ENCODE results near the gene TMEM179B. TPM values are rescaled to one million over a fixed set of nuclear protein-coding genes. Genes with fewer than 3 reads are reported as not detected.
A peak's percentile ranks its signal among the peaks of the same experiment; 100 is the strongest.

The TMEM179B gene
- total and polyA plus RNA-seq, 2 of the 13 experiments (the other 11 are each of a cell fraction or from before 2014, with no cell fraction given): 24.8 to 25.7 TPM

- TF ChIP-seq PATZ1 (CRISPR knock-in tag; IDR thresholded peaks at IDR 0.05) (no peak), ZMYM2 (CRISPR knock-in tag; IDR thresholded peaks at IDR 0.05) (peak; percentile 81; the same call in 1 of the 2 replicates), ZBTB44 (CRISPR knock-in tag; IDR thresholded peaks at IDR 0.05) (no peak), TRIM22 (IDR thresholded peaks at IDR 0.05) (no peak), UBTF (CRISPR knock-in tag; IDR thresholded peaks at IDR 0.05) (peak; percentile 86), FOXA3 (CRISPR knock-in tag; IDR thresholded peaks at IDR 0.05) (0 out of 2 replicates have a peak, but pooled peaks have one; percentile 16), IKZF1 (IDR thresholded peaks at IDR 0.05) (no peak), TAF15 (IDR thresholded peaks at IDR 0.05; ENCODE audit: low read depth, low read length, poor library complexity, severe bottlenecking) (no peak), ZNF674 (CRISPR knock-in tag; IDR thresholded peaks at IDR 0.05; ENCODE audit: low read depth) (no peak), ZNF275 (CRISPR knock-in tag; IDR thresholded peaks at IDR 0.05; ENCODE audit: borderline replicate concordance) (no peak), FOXA1 (IDR thresholded peaks at IDR 0.05) (no peak), FOXA1 (CRISPR knock-in tag; IDR thresholded peaks at IDR 0.05) (no peak), PITX1 (CRISPR knock-in tag; IDR thresholded peaks at IDR 0.05) (peak; percentile 54; the same call in 1 of the 2 replicates), ATRX (CRISPR knock-in tag; IDR thresholded peaks at IDR 0.05; ENCODE audit: borderline replicate concordance) (no peak), LCORL (IDR thresholded peaks at IDR 0.05) (no peak), LCORL (CRISPR knock-in tag; IDR thresholded peaks at IDR 0.05) (peak; percentile 56), CERS6 (CRISPR knock-in tag; IDR thresholded peaks at IDR 0.05) (no peak), ZNF10 (CRISPR knock-in tag; IDR thresholded peaks at IDR 0.05; ENCODE audit: borderline replicate concordance, low read depth) (no peak)
These were observed 33.2 kb upstream of the TMEM179B start, which contains the start of gene ZBTB3 (continued) for GRCh38 chr11:62753736-62754603.
